WTC11 (cell line): ENCODE data around the gene GHITM.
"Not testable (repeated sequence)": the region's sequence is repeated elsewhere in the genome, so short reads cannot be mapped to it uniquely, and the experiment has no call there.

ENCODE experiments used
- ARID4B ChIP-seq: sonication (generic); formaldehyde crosslinking; IDR thresholded peaks from 2 replicates; pipeline ENCODE4 v1.8.0; 2023; ENCODE audit warnings: missing genetic modification reagents, mild to moderate bottlenecking, borderline replicate concordance
- CBFB ChIP-seq: sonication (generic); formaldehyde crosslinking; IDR thresholded peaks from 2 replicates; pipeline ENCODE4 v1.8.1; 2022; ENCODE audit warnings: mild to moderate bottlenecking, low read depth, missing genetic modification reagents
- CREM ChIP-seq: sonication (generic); formaldehyde crosslinking; IDR thresholded peaks from 2 replicates; pipeline ENCODE4 v1.8.1; 2022; ENCODE audit warnings: mild to moderate bottlenecking, missing genetic modification reagents, moderate library complexity
- CTCF ChIP-seq: fragments of 200-600 bp; IDR thresholded peaks from 2 replicates; pipeline ENCODE4 v1.8.0; 2022; ENCODE audit warnings: antibody characterized with exemption
- FOXP4 ChIP-seq: sonication (generic); formaldehyde crosslinking; IDR thresholded peaks from 2 replicates; pipeline ENCODE4 v1.8.0; 2022; ENCODE audit warnings: mild to moderate bottlenecking, missing genetic modification reagents
- HMGXB4 ChIP-seq: sonication (generic); formaldehyde crosslinking; IDR thresholded peaks from 2 replicates; pipeline ENCODE4 v1.8.1; 2023; ENCODE audit warnings: mild to moderate bottlenecking, moderate library complexity, missing genetic modification reagents
- MAX ChIP-seq: sonication (generic); formaldehyde crosslinking; IDR thresholded peaks from 2 replicates; pipeline ENCODE4 v1.8.0; 2022; ENCODE audit warnings: mild to moderate bottlenecking, missing genetic modification reagents
- SMAD4 ChIP-seq: sonication (generic); formaldehyde crosslinking; IDR thresholded peaks from 2 replicates; pipeline ENCODE4 v1.8.0; 2022; ENCODE audit warnings: mild to moderate bottlenecking, missing genetic modification reagents
- TEAD1 ChIP-seq: sonication (generic); formaldehyde crosslinking; IDR thresholded peaks from 2 replicates; pipeline ENCODE4 v1.8.0; 2022; ENCODE audit warnings: mild to moderate bottlenecking, missing genetic modification reagents
- ZNF232 ChIP-seq: sonication (generic); formaldehyde crosslinking; IDR thresholded peaks from 2 replicates; pipeline ENCODE4 v1.8.0; 2022; ENCODE audit warnings: mild to moderate bottlenecking, missing genetic modification reagents
- ZNF317 ChIP-seq: sonication (generic); formaldehyde crosslinking; IDR thresholded peaks from 2 replicates; pipeline ENCODE4 v1.8.1; 2023; ENCODE audit warnings: low read depth, mild to moderate bottlenecking, moderate library complexity, missing genetic modification reagents, borderline replicate concordance
- ZNF512 ChIP-seq: sonication (generic); formaldehyde crosslinking; IDR thresholded peaks from 2 replicates; pipeline ENCODE4 v1.8.1; 2022; ENCODE audit warnings: missing genetic modification reagents, borderline replicate concordance

- TF ChIP-seq CTCF; ZNF232; ZNF512; SMAD4 (CRISPR knock-in tag); ZNF317 (CRISPR knock-in tag); MAX (CRISPR knock-in tag); ARID4B (CRISPR knock-in tag); CBFB; HMGXB4; FOXP4; CREM (CRISPR knock-in tag); TEAD1 (CRISPR knock-in tag): not testable (repeated sequence)
Measured at GRCh38 chr10:84113468-84113867, 25.8 kb upstream of the GHITM start.
